ENCODE results near the gene PPFIBP2. TPM values are rescaled to one million over a fixed set of nuclear protein-coding genes. Genes with fewer than 3 reads are reported as not detected.

The PPFIBP2 gene
- total and polyA plus RNA-seq, 2 of the 13 experiments (the other 11 are each of a cell fraction or from before 2014, with no cell fraction given): 15.0 to 52.5 TPM

DNA sequence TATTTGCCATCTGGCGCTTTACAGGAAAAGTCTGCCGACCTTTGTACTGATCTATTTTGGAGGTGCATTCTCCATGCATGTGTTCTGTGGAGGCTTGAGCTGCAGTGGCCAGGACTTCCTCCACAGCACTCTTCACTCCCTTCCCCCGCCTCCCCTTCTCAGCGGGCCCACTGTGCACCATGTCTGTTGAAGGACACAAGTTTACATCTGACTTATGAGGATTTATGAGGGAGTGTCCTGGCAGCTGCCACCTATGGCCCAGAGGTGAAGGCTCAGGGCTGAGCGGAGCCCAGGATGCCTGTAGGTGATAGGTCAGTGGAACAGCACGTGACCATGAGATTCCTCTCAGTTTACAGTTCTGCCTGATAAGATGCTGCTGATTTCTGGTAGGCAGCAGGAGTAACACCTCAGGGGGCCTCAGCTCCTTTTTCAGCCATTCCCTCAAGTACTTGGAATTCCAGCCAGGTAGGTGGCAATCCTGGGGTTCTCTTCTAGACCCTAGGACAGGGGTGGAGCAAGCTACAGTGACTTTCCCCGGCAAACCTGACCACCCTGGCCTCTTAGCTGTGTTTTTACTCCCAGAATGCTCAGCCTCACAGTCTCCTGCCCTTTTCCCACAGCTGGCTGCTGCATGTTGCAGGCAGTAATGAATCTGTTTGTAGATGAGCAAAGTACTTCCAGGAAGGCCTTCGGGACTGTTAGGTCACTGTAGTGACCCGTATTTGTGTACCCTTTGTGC is 59.9 kb downstream of the PPFIBP2 start (continued):
- TF ChIP-seq, protein P1, sequence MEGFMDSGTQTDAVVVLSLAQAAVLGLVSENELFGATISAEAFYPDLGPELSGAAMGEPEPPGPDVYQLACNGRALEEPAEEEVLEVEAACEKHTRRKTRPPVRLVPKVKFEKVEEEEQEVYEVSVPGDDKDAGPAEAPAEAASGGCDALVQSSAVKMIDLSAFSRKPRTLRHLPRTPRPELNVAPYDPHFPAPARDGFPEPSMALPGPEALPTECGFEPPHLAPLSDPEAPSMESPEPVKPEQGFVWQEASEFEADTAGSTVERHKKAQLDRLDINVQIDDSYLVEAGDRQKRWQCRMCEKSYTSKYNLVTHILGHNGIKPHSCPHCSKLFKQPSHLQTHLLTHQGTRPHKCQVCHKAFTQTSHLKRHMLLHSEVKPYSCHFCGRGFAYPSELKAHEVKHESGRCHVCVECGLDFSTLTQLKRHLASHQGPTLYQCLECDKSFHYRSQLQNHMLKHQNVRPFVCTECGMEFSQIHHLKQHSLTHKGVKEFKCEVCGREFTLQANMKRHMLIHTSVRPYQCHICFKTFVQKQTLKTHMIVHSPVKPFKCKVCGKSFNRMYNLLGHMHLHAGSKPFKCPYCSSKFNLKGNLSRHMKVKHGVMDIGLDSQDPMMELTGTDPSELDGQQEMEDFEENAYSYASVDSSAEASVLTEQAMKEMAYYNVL (CRISPR knock-in tag; IDR thresholded peaks at IDR 0.05; ENCODE audit: borderline replicate concordance): peak; percentile 84; the same call in 1 of the 2 replicates
- TF ChIP-seq, protein P2, sequence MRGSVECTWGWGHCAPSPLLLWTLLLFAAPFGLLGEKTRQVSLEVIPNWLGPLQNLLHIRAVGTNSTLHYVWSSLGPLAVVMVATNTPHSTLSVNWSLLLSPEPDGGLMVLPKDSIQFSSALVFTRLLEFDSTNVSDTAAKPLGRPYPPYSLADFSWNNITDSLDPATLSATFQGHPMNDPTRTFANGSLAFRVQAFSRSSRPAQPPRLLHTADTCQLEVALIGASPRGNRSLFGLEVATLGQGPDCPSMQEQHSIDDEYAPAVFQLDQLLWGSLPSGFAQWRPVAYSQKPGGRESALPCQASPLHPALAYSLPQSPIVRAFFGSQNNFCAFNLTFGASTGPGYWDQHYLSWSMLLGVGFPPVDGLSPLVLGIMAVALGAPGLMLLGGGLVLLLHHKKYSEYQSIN (CRISPR knock-in tag; IDR thresholded peaks at IDR 0.05; ENCODE audit: borderline replicate concordance): no peak
- peak; percentile 59; the same call in 1 of the 2 replicates for TF ChIP-seq HMG20B (CRISPR knock-in tag; conservative IDR thresholded peaks at IDR 0.05)
- 0 out of 2 replicates have a peak, but pooled peaks have one; percentile 20 for TF ChIP-seq ZMYM2 (CRISPR knock-in tag; IDR thresholded peaks at IDR 0.05)
- peak; percentile 66; the same call in 1 of the 2 replicates for TF ChIP-seq LCORL (IDR thresholded peaks at IDR 0.05)
- TF ChIP-seq LCORL (CRISPR knock-in tag; IDR thresholded peaks at IDR 0.05): peak; percentile 87
- no peak for TF ChIP-seq ZNF44 (CRISPR knock-in tag; IDR thresholded peaks at IDR 0.05)
- TF ChIP-seq ZSCAN25 (CRISPR knock-in tag; IDR thresholded peaks at IDR 0.05): peak; percentile 70
- TF ChIP-seq HMG20A (CRISPR knock-in tag; IDR thresholded peaks at IDR 0.05; ENCODE audit: borderline replicate concordance): peak; percentile 40; the same call in 1 of the 2 replicates
- peak; percentile 27 for TF ChIP-seq IRF2 (CRISPR knock-in tag; IDR thresholded peaks at IDR 0.05)
- TF ChIP-seq ZNF451 (CRISPR knock-in tag; IDR thresholded peaks at IDR 0.05): no peak
- no peak for TF ChIP-seq NCOA5 (CRISPR knock-in tag; IDR thresholded peaks at IDR 0.05)
- TF ChIP-seq ERF (CRISPR knock-in tag; IDR thresholded peaks at IDR 0.05): 0 out of 2 replicates have a peak, but pooled peaks have one; percentile 1
- peak; percentile 94 for TF ChIP-seq HNF4A (CRISPR knock-in tag; IDR thresholded peaks at IDR 0.05)
- TF ChIP-seq ZSCAN29 (CRISPR knock-in tag; conservative IDR thresholded peaks at IDR 0.05): peak; percentile 45; the same call in 1 of the 2 replicates
- TF ChIP-seq SMC3 (IDR thresholded peaks at IDR 0.05; ENCODE audit: low read length): no peak
- TF ChIP-seq, protein P3, sequence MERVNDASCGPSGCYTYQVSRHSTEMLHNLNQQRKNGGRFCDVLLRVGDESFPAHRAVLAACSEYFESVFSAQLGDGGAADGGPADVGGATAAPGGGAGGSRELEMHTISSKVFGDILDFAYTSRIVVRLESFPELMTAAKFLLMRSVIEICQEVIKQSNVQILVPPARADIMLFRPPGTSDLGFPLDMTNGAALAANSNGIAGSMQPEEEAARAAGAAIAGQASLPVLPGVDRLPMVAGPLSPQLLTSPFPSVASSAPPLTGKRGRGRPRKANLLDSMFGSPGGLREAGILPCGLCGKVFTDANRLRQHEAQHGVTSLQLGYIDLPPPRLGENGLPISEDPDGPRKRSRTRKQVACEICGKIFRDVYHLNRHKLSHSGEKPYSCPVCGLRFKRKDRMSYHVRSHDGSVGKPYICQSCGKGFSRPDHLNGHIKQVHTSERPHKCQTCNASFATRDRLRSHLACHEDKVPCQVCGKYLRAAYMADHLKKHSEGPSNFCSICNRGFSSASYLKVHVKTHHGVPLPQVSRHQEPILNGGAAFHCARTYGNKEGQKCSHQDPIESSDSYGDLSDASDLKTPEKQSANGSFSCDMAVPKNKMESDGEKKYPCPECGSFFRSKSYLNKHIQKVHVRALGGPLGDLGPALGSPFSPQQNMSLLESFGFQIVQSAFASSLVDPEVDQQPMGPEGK (CRISPR knock-in tag; IDR thresholded peaks at IDR 0.05): peak; percentile 45
- TF ChIP-seq GABPA (IDR thresholded peaks at IDR 0.05; ENCODE audit: low read depth, low read length): no peak
- no peak for TF ChIP-seq GABPA (CRISPR knock-in tag; IDR thresholded peaks at IDR 0.05; ENCODE audit: low read depth)
